PFSK-1 (cell line): ENCODE measurements around the gene KSR1.

Experiments
- FOXP2 ChIP-seq: optimal IDR thresholded peaks from 2 replicates; pipeline ENCODE3; 2011; ENCODE audit warnings: borderline replicate concordance, control low read depth, inconsistent platforms; ENCODE audit not compliant: insufficient read depth; ENCODE audit errors: extremely low read length, extremely low read depth
- POLR2AphosphoS5 ChIP-seq: IDR thresholded peaks from 2 replicates; pipeline ENCODE4 v1.6.1; 2012; ENCODE audit warnings: low read depth, mild to moderate bottlenecking, control low read depth, low read length, moderate library complexity
- REST ChIP-seq, 2 experiments: IDR thresholded peaks; 2 replicates each; pipeline versions ENCODE4 v1.6.1 to v1.8.0; 2011 to 2012; ENCODE audit warnings: low read depth in 2 of 2, low read length in 2 of 2, control low read depth in 1 of 2, inconsistent platforms in 1 of 2, mild to moderate bottlenecking in 1 of 2, moderate library complexity in 1 of 2; ENCODE audit not compliant: insufficient read depth in 1 of 2
- SIN3A ChIP-seq: IDR thresholded peaks from 2 replicates; pipeline ENCODE4 v1.6.1; 2012; ENCODE audit warnings: mild to moderate bottlenecking, low read length, moderate library complexity, borderline replicate concordance; ENCODE audit not compliant: insufficient read depth
- TAF1 ChIP-seq: IDR thresholded peaks from 2 replicates; pipeline ENCODE4 v1.6.1; 2012; ENCODE audit warnings: low read length, control low read depth, borderline replicate concordance; ENCODE audit not compliant: insufficient read depth

The KSR1 gene

DNA sequence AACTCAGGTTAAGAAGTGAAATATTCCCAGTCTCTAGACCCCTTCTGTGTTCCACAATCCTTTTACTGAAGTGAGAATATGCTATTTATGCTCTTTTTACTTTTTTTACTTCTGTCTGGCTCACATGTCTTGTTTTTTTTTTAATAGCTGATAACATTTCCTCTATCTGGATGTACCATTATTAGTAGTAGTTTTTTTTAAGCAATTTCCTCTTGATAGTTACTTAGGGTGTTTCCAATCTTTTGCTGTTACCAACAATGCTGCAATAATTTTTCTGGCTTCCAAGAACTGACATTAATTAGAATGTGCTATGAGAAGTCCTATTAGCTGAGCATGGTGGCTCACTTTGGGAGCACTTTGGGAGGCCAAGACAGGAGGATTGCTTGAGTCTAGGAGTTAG is 32.0 kb downstream of the KSR1 start:
- TF ChIP-seq SIN3A: no peak
- no peak for TF ChIP-seq POLR2AphosphoS5
- no peak for TF ChIP-seq TAF1

GRCh38 chr17:27489045-27489715 is 32.9 kb downstream of the KSR1 start:
- TF ChIP-seq POLR2AphosphoS5 (no peak), SIN3A (no peak), FOXP2 (no peak), REST (IDR thresholded peaks at IDR 0.05; ENCODE audit: insufficient read depth in 1 of 2, low read depth in 2 of 2, low read length in 2 of 2) (no peak), TAF1 (no peak)

DNA sequence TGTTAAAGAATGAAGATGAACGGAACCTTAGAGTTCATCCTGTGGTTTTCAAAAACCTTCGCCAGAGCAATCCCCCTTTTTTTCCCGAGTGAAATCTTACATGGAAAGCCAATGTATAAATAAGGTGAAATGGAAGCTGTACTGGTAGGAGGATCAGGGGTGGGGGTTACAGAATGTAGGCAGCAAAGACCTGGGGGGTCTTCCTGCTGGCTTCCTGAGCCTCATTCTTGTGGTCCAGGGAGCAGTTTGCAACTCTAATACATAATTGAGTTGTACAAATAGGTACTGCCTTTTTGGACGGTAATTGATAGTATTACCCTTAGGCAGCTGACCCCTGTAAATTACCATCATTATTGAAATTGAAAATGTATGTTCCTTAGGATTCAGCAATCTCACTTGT is 34.1 kb downstream of the KSR1 start:
- no peak for TF ChIP-seq SIN3A
- TF ChIP-seq POLR2AphosphoS5: no peak
- no peak for TF ChIP-seq REST (IDR thresholded peaks at IDR 0.05; ENCODE audit: insufficient read depth in 1 of 2, low read depth in 2 of 2, low read length in 2 of 2)
- no peak for TF ChIP-seq TAF1

- TF ChIP-seq SIN3A (no peak), REST (IDR thresholded peaks at IDR 0.05; ENCODE audit: insufficient read depth in 1 of 2, low read depth in 2 of 2, low read length in 2 of 2) (no peak), FOXP2 (no peak), POLR2AphosphoS5 (no peak), TAF1 (no peak)
These were observed 35.5 kb downstream of the KSR1 start for GRCh38 chr17:27491713-27492190.

- TF ChIP-seq REST (IDR thresholded peaks at IDR 0.05; ENCODE audit: insufficient read depth in 1 of 2, low read depth in 2 of 2, low read length in 2 of 2) (no peak), TAF1 (no peak), SIN3A (no peak), POLR2AphosphoS5 (no peak), FOXP2 (no peak)
These were observed 36.2 kb downstream of the KSR1 start for GRCh38 chr17:27492470-27492869.
